GM10266 (cell line): ENCODE data around the gene ZC3H12D.

Source experiments
- DNase-seq: peaks from one replicate; pipeline ENCODE4 v3.0.0; 2012; ENCODE audit errors: extremely low spot score
- TF ChIP-seq, protein P1 (sequence below): IDR thresholded peaks from 2 replicates; pipeline ENCODE4 v1.5.1; 2012; ENCODE audit warnings: mild to moderate bottlenecking, low read depth; ENCODE audit not compliant: control insufficient read depth, insufficient read depth; ENCODE audit errors: missing control alignments

Gene ZC3H12D

DNA sequence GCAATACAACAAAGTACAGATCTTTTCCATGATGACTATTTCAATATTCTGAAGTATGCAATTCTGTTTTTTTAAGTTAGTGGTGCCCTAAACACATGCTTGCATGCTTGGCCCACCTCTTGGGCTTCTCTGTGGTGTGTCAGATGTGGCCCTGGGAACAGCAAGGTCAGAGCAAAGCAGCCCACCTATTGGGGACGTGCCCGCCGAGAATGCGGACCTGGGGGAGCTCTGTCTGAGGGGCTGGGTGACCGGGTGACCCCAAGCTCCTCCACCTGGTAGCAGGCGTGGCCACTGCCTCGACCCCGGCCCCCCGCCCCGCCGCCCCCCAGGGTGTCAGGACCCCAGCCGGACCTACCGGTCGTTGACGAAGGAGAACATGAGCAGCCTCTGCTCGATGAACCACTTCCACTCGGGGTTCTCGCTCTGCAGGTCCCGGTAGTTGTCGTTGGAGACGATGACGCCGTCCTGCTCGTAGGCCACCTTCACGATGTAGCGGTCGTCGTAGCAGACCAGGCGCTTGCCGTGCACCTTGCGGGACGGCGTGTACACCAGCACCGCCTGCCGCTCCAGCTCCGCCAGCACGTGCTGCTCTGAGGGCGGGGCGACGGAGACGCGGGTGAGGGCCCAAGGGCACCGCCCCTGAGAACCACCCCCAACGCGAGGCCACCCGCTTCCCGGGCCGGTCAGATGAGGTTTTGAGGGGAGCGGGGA, 28.3 kb downstream of the ZC3H12D start:
- no peak for DNase-seq
- TF ChIP-seq, protein P1, sequence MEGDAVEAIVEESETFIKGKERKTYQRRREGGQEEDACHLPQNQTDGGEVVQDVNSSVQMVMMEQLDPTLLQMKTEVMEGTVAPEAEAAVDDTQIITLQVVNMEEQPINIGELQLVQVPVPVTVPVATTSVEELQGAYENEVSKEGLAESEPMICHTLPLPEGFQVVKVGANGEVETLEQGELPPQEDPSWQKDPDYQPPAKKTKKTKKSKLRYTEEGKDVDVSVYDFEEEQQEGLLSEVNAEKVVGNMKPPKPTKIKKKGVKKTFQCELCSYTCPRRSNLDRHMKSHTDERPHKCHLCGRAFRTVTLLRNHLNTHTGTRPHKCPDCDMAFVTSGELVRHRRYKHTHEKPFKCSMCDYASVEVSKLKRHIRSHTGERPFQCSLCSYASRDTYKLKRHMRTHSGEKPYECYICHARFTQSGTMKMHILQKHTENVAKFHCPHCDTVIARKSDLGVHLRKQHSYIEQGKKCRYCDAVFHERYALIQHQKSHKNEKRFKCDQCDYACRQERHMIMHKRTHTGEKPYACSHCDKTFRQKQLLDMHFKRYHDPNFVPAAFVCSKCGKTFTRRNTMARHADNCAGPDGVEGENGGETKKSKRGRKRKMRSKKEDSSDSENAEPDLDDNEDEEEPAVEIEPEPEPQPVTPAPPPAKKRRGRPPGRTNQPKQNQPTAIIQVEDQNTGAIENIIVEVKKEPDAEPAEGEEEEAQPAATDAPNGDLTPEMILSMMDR: no peak

DNA sequence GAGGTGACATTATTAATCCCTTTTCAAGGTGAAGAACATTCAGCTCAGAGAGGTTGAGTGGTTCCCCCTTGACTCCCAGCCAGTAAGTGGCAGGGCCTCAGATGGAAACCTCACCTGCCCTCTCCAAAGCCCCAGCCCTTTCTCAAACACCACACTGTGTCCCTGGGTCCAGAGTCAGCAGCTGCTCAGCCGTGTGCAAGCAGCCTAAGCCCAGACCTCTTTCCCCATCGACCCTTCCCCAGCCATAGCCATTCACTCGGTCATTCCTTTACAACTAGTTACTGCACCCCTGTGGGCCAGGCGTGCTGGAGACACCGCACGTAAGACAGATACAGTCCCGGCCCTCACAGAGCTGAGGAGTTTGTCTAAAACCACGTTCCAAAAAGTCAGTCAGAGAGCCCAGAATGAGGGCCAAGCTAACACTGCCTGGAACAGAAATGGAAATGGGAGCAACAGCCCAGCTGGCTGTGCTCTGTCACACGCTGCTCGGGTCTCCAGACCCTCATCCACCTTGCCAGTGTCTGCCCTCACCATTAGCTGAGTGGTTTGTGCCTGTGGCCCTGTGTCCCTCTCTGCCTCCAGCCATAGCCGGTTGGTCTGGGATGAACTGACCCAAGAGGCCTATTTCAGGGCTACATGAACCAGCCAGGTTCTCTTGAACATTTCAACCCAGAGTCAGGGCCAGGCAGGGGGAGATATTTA, 29.6 kb downstream of the ZC3H12D start:
- TF ChIP-seq, protein P1: no peak
- no peak for DNase-seq

DNA sequence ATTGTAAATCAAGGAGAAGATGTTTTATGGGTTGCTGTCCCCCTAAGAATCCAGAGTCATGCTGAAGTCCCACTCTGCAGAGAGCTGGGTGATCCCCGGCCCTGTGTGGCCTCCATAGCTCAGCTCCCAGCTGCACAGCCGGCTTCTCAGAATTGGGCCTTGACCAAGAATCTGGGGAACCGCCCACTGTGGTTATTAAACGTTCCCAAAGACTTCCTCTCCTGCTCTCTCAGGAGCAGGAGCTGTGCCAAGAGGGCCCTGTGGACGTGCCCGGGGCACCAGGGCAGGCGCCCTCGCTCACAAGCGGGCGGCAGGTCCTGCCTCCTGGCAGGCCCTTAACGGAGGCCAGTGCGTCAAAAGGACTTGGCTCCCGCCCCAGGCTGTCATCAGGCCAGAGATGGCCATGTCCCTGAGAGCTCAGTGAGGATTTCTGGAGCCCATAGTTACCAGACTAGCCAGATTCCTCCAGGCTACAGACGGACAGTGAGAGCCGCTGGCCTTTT, 30.4 kb downstream of the ZC3H12D start:
- TF ChIP-seq, protein P1: no peak
- DNase-seq: no peak

DNA sequence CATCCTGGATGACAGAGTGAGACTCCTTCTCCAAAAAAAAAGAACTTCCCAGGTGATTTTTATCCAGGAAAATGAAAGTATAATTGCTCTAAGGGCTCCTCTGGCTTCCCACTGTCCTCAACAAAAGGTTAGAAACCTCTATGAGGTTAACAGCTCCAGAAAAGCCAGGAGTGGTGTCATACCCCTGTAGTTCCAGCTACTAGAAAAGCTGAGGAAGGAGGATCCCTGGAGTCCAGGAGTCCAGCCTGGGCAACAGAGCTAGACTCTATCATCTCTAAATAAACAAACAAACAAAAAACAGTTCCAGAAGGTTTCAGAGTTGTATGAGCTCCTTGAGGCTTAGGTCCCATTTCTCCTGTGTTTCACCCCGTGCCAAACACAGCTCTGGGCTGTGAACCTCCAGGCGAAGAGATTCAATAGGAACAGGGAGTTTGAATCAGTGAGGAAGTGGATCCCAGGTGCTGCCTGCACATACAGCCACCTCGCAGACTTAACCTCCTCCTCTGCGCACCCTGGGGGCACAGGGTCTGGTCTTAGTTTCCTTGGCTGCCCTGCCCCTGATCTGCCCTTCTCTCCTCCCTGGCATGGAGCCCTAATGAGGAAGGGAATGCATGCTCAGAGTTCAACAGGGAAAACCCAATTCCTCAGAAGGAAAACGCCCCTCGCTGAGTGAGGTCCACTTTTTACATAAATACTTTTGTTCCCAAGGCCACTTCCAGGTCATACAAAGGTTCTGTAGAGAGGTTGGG, 31.0 kb downstream of the ZC3H12D start:
- TF ChIP-seq, protein P1: no peak
- DNase-seq: no peak

DNA sequence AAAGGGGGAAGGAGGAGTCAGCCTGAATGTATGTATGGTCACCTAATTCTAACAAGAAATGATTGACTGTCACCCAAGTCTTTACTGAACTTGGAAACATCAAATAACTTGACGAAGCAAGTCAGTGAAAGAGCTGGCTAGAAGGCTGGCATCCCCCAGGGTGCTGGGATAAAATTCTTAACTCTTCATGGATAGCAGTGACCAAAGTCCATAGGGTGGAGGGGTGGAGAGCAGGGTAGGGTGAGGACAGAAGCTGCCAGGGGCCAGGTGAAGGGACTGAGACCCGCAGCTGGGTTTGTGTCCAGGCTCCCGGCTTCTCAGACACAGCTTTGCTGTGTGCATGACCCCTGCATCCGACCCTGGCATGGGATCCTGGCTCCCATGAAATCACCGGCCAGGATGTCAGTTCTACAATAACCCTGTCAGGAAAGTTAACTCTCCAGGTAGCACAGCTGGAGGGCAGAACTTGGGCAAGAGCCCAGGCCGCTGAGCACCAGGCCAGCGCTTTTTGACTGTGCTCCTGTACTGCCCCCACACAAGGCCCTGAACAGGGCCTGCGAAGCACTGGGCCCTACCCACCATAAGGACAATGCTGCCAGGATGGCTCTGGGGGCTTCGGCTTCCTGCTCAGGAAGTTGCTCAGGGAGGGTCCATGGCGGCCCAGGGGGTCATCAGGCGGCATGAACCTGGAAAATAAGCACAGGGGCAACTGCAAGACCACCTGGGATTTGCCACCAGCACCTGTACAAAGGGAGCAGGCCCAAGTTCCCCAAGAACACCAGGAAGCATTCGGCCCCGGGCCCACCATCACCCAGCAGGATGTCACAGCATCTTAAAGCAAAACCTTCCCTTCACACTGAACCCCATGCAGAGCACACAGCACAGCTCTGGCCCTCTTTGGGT, 32.5 kb downstream of the ZC3H12D start:
- no peak for DNase-seq
- TF ChIP-seq, protein P1: no peak

DNA sequence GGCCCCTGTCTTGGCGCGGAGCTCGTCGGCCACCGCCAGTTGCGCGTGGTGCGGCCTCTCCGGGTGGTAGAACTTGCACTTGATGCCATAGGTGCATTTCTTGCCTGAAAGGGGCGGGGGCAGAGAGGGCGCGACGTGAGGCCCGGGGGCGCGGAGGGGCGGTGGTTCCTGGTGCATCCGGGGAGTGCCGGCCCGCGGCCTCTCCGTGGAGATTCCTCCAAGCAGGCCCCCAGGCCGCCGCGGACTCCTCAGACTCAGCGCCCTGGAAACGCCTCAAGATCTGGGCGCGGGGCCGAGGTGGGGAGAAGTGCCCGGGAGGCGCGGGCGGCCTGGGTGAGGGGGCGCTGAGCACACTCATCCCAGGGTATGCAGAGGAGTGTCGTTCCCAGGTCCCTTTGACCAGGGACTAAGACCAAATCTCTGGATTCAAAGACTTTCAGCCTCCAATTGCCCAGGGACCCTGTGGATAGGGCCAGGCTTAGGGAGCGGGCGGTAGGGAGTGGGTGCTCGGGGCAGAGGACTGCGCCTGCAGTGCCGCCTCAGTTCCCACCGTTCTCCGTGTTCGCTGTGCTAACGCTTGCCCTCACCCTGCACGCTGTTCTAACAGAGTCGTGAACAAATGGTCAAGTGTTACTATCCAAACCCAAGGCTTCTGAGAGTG, 33.3 kb downstream of the ZC3H12D start:
- no peak for DNase-seq
- TF ChIP-seq, protein P1: no peak
